GM21528 (cell line): ENCODE measurements around the gene PODXL.

ENCODE experiments used
- ATAC-seq: cut with Tn5 transposase; IDR thresholded peaks from one replicate; pipeline ENCODE4 v1.9.1; 2021; ENCODE audit warnings: mild to moderate bottlenecking, moderate library complexity; ENCODE audit not compliant: unreplicated experiment, low FRiP score

PODXL gene

GRCh38 chr7:131459256-131459655 is 97.2 kb downstream of the PODXL start:
- ATAC-seq = no peak

GRCh38 chr7:131456338-131456737 is 100.1 kb downstream of the PODXL start:
- ATAC-seq = no peak

- ATAC-seq = no peak
Observed at GRCh38 chr7:131455546-131455945, 100.9 kb downstream of the PODXL start.

- no peak for ATAC-seq
Observed at GRCh38 chr7:131455001-131455400, 101.4 kb downstream of the PODXL start.

GRCh38 chr7:131454498-131454897 is 101.9 kb downstream of the PODXL start:
- no peak for ATAC-seq
